GM19438 (cell line): Measurements from ENCODE around the gene WDR81.
"Not testable (repeated sequence)": the region's sequence is repeated elsewhere in the genome, so short reads cannot be mapped to it uniquely, and the experiment has no call there.

Experiments
- ATAC-seq: cut with Tn5 transposase; IDR thresholded peaks from one replicate; pipeline ENCODE4 v1.9.1; 2021; ENCODE audit warnings: low read depth; ENCODE audit not compliant: unreplicated experiment

WDR81 gene

GRCh38 chr17:1724351-1724868 is at the start of gene WDR81:
Gene WDR81, plus strand, starts transcription at chr17:1724704. Its CDS starts 256 bp downstream, at chr17:1724960.
- no peak for ATAC-seq

GRCh38 chr17:1676401-1676800 is 48.1 kb upstream of the WDR81 start:
- ATAC-seq, result no peak

- no peak for ATAC-seq
Observed at GRCh38 chr17:1683459-1683858, 41.0 kb upstream of the WDR81 start.

- peak; percentile 98 for ATAC-seq
Observed at GRCh38 chr17:1684378-1685189, 39.9 kb upstream of the WDR81 start, which contains the start of gene PRPF8. Gene PRPF8, minus strand, starts transcription at chr17:1684867. Its CDS starts 296 bp downstream, at chr17:1684571.

- no peak for ATAC-seq
Observed at GRCh38 chr17:1686086-1686485, 38.4 kb upstream of the WDR81 start.

GRCh38 chr17:1688405-1688804 is 36.1 kb upstream of the WDR81 start:
- ATAC-seq, result not testable (repeated sequence)

GRCh38 chr17:1690544-1691221 is 33.8 kb upstream of the WDR81 start:
- no peak for ATAC-seq

- no peak for ATAC-seq
Observed at GRCh38 chr17:1693339-1693738, 31.2 kb upstream of the WDR81 start.

- no peak for ATAC-seq
Observed at GRCh38 chr17:1695365-1695764, 29.1 kb upstream of the WDR81 start.

- no peak for ATAC-seq
Observed at GRCh38 chr17:1697681-1698080, 26.8 kb upstream of the WDR81 start.

- not testable (repeated sequence) for ATAC-seq
Observed at GRCh38 chr17:1699891-1700290, 24.6 kb upstream of the WDR81 start.

GRCh38 chr17:1703063-1703462 is 21.4 kb upstream of the WDR81 start:
- ATAC-seq, result no peak

- ATAC-seq, result no peak
Observed at GRCh38 chr17:1705004-1705403, 19.5 kb upstream of the WDR81 start.

- ATAC-seq, result no peak
Observed at GRCh38 chr17:1707107-1707506, 17.4 kb upstream of the WDR81 start.

- ATAC-seq, result not testable (repeated sequence)
Observed at GRCh38 chr17:1708791-1709346, 15.6 kb upstream of the WDR81 start.

GRCh38 chr17:1709403-1709951 is 15.0 kb upstream of the WDR81 start:
- ATAC-seq, result no peak

- ATAC-seq, result no peak
Observed at GRCh38 chr17:1709971-1710806, 14.3 kb upstream of the WDR81 start, which contains the start of gene TLCD2. Gene TLCD2, minus strand, starts transcription at chr17:1710377. Its CDS starts 135 bp downstream, at chr17:1710242.

GRCh38 chr17:1710807-1711553 is 13.5 kb upstream of the WDR81 start:
- no peak for ATAC-seq

GRCh38 chr17:1711804-1712203 is 12.7 kb upstream of the WDR81 start:
- ATAC-seq, result no peak
